ENCODE measurements around the gene NEUROD6. TPM values are rescaled to one million over a fixed set of nuclear protein-coding genes. Genes with fewer than 3 reads are reported as not detected.

NEUROD6 gene
- total RNA-seq, 2 donors from 2014 or later = not detected

DNA sequence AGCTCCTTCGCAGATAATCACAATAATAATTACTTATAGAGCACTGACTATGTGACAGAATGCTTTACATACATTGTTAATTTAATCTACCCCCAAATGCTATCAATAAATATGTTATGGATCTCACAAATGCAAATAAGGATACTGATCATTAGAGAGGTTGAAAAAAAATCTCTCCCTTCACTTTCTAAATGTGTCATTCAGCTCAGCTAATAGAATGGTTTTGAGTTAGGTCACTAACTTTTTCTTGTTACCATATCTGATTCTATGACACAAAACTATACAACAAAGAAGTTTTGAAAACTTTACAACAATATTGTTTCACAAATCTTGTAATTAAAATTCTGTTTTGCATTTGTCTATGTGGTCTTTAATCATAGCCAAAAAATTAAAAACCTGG is 17.4 kb downstream of the NEUROD6 start:
- Histone ChIP-seq H3K4me3 (ENCODE audit: low read length) (no peak overlapping the region), H3K27ac (ENCODE audit: low read depth, low read length) (no peak overlapping the region), H3K9ac (ENCODE audit: extremely low read depth, low read length, poor library complexity, severe bottlenecking) (no peak overlapping the region), H3K4me1 (ENCODE audit: control insufficient read depth, insufficient read depth, low read length) (no peaks in the 10 kb centered on the region), H3K36me3 (ENCODE audit: control insufficient read depth, insufficient read depth, low read length) (no peaks in the 10 kb centered on the region), H3K9me3 (ENCODE audit: control insufficient read depth, low read length) (no peaks in the 10 kb centered on the region), H3K27me3 (ENCODE audit: control insufficient read depth, insufficient read depth, low read length, poor library complexity, severe bottlenecking) (no peaks in the 10 kb centered on the region)
- DNase-seq = no peak
- no peak overlapping the region for H3K4me3 Mint-ChIP-seq
- peaks cover 4% of the 10 kb centered on the region for H3K4me1 Mint-ChIP-seq
- H3K36me3 Mint-ChIP-seq (ENCODE audit: low read depth) = no peaks in the 10 kb centered on the region
- no peaks in the 10 kb centered on the region for H3K9me3 Mint-ChIP-seq
- 100% methylated on average over 1 of the region's 1 CpG; no CpG with 5 or more reads in 1 of the 2 experiments for WGBS, 2 experiments (ENCODE audit: insufficient coverage in 1 of 2, insufficient read length in 1 of 2)
- TF ChIP-seq, protein P1, sequence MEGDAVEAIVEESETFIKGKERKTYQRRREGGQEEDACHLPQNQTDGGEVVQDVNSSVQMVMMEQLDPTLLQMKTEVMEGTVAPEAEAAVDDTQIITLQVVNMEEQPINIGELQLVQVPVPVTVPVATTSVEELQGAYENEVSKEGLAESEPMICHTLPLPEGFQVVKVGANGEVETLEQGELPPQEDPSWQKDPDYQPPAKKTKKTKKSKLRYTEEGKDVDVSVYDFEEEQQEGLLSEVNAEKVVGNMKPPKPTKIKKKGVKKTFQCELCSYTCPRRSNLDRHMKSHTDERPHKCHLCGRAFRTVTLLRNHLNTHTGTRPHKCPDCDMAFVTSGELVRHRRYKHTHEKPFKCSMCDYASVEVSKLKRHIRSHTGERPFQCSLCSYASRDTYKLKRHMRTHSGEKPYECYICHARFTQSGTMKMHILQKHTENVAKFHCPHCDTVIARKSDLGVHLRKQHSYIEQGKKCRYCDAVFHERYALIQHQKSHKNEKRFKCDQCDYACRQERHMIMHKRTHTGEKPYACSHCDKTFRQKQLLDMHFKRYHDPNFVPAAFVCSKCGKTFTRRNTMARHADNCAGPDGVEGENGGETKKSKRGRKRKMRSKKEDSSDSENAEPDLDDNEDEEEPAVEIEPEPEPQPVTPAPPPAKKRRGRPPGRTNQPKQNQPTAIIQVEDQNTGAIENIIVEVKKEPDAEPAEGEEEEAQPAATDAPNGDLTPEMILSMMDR (conservative IDR thresholded peaks at IDR 0.05) = no peak
- H3K27ac Mint-ChIP-seq = no peak overlapping the region
- H3K27me3 Mint-ChIP-seq (ENCODE audit: insufficient read depth) = peaks cover 3% of the 10 kb centered on the region

DNA sequence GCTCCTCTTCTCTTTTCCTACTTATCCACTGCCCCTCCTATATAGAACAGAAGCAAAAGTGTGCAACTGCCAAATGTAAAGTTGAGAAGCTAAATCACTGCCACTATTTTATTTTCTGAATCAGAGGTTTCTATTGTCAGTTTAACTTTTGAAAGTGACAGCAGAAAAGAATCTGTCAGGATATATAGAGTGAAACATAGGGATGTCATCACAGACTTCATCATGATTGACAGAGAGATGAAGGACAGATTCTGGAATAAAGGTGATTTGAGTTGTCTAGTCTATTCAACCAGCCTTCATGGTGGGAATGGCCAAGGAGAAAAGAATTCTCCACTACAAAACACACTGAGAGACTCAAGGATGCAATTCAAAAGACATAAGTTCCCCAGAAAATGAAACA is 19.9 kb downstream of the NEUROD6 start:
- no peak overlapping the region for H3K27ac Mint-ChIP-seq
- Histone ChIP-seq H3K36me3 (ENCODE audit: control insufficient read depth, insufficient read depth, low read length) (no peaks in the 10 kb centered on the region), H3K4me1 (ENCODE audit: control insufficient read depth, insufficient read depth, low read length) (no peaks in the 10 kb centered on the region), H3K27me3 (ENCODE audit: control insufficient read depth, insufficient read depth, low read length, poor library complexity, severe bottlenecking) (no peaks in the 10 kb centered on the region), H3K4me3 (ENCODE audit: low read length) (no peak overlapping the region), H3K27ac (ENCODE audit: low read depth, low read length) (no peak overlapping the region), H3K9ac (ENCODE audit: extremely low read depth, low read length, poor library complexity, severe bottlenecking) (no peak overlapping the region), H3K9me3 (ENCODE audit: control insufficient read depth, low read length) (no peaks in the 10 kb centered on the region)
- no peaks in the 10 kb centered on the region for H3K36me3 Mint-ChIP-seq (ENCODE audit: low read depth)
- TF ChIP-seq, protein P1 (conservative IDR thresholded peaks at IDR 0.05) = no peak
- H3K9me3 Mint-ChIP-seq = no peaks in the 10 kb centered on the region
- DNase-seq = no peak
- no peaks in the 10 kb centered on the region for H3K4me1 Mint-ChIP-seq
- H3K4me3 Mint-ChIP-seq = no peak overlapping the region
- peaks cover 3% of the 10 kb centered on the region for H3K27me3 Mint-ChIP-seq (ENCODE audit: insufficient read depth)

DNA sequence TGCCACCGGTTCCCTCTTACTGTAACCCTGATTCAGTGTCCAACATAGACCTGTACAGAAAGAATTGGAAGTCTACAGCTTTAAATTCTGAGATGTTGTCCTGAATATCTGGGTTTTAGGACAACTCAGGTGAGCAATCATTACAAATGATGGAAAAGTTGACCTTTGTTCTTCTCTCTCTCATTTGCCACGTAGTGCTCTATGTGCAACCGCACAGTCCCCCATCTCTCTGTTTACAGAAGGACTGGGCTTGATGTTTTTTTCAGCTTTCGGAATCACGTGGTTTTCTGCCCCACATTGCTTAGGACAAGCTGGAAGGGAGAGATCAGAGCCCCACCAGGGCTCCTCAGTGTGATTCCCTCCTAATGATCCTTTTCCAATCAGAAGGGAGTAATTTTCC is 22.2 kb downstream of the NEUROD6 start:
- H3K9me3 Mint-ChIP-seq = no peaks in the 10 kb centered on the region
- no peaks in the 10 kb centered on the region for H3K36me3 Mint-ChIP-seq (ENCODE audit: low read depth)
- H3K27ac ChIP-seq (ENCODE audit: low read depth, low read length) = no peak overlapping the region
- no peak overlapping the region for H3K9ac ChIP-seq (ENCODE audit: extremely low read depth, low read length, poor library complexity, severe bottlenecking)
- no peak overlapping the region for H3K4me3 Mint-ChIP-seq
- H3K4me3 ChIP-seq (ENCODE audit: low read length) = no peak overlapping the region
- H3K27me3 ChIP-seq (ENCODE audit: control insufficient read depth, insufficient read depth, low read length, poor library complexity, severe bottlenecking) = no peaks in the 10 kb centered on the region
- H3K9me3 ChIP-seq (ENCODE audit: control insufficient read depth, low read length) = no peaks in the 10 kb centered on the region
- H3K36me3 ChIP-seq (ENCODE audit: control insufficient read depth, insufficient read depth, low read length) = no peaks in the 10 kb centered on the region
- H3K4me1 ChIP-seq (ENCODE audit: control insufficient read depth, insufficient read depth, low read length) = no peaks in the 10 kb centered on the region
- H3K4me1 Mint-ChIP-seq = no peaks in the 10 kb centered on the region
- no peak for DNase-seq
- no peak overlapping the region for H3K27ac Mint-ChIP-seq
- peaks cover 3% of the 10 kb centered on the region for H3K27me3 Mint-ChIP-seq (ENCODE audit: insufficient read depth)
- 81 to 90% methylated on average over 5 of the region's 5 CpGs for WGBS, 2 experiments (ENCODE audit: insufficient coverage in 1 of 2, insufficient read length in 1 of 2)
- TF ChIP-seq, protein P1 (conservative IDR thresholded peaks at IDR 0.05) = no peak
